Prostate gland (tissue), 2 donors: ENCODE data around the gene FAM3B. TPM values are rescaled to one million over a fixed set of nuclear protein-coding genes. Genes with fewer than 3 reads are reported as not detected.

Source experiments
- DNase-seq: peaks from one replicate; pipeline ENCODE4 v3.0.0-alpha.2; 2019; ENCODE audit warnings: low spot score
- H3K27ac ChIP-seq, 2 donors: fragments of 200-600 bp; sonication (generic); 2 replicates each; pipeline ENCODE4 v1.5.1; 2017 to 2019
- H3K27me3 ChIP-seq: fragments of 200-600 bp; sonication (generic); replicated peaks from 2 replicates; pipeline ENCODE4 v1.5.1; 2019; ENCODE audit not compliant: insufficient read depth
- H3K36me3 ChIP-seq, 2 donors: fragments of 200-600 bp; sonication (generic); 1 replicate in 1 of 2; 2 replicates in 1 of 2; pipeline versions ENCODE4 v1.5.1 to v1.8.1; 2017 to 2019
- H3K4me1 ChIP-seq: fragments of 200-600 bp; sonication (generic); replicated peaks from 2 replicates; pipeline ENCODE4 v1.5.1; 2019
- H3K4me3 ChIP-seq, 2 donors: fragments of 200-600 bp; sonication (generic); 2 replicates each; pipeline ENCODE4 v1.5.1; 2017 to 2019
- H3K9me3 ChIP-seq: fragments of 200-600 bp; sonication (generic); 2 replicates; pipeline ENCODE4 v1.5.1; 2017
- POLR2A ChIP-seq: fragments of 450-650 bp; IDR thresholded peaks from one replicate; pipeline ENCODE4 v1.6.1; 2016; ENCODE audit warnings: antibody characterized with exemption, mild to moderate bottlenecking
- POLR2AphosphoS5 ChIP-seq: sonication (generic); formaldehyde crosslinking; IDR thresholded peaks from one replicate; pipeline ENCODE4 v1.6.1; 2017; ENCODE audit warnings: antibody characterized with exemption
- WGBS: methylation state at CpG from one replicate; pipeline ENCODE4 v1.1.5; 2018; 5-methylcytosine and 5-hydroxymethylcytosine counted together
- intact Hi-C: fragments of 100-400 bp; cut with DNase I; formaldehyde crosslinking; loops from one replicate; pipeline ENCODE4 v1.14.2; 2022
- total RNA-seq, 2 donors: library from RNA; depleted of rRNA; stranded (reverse); fragments of >200 nt; gene quantifications; one replicate each; pipeline ENCODE4 v1.1.0, GENCODE V29; 2016
- TF ChIP-seq, protein P1 (sequence below), 4 experiments: fragments of 200-600 bp in 2 of 4; fragments of 450-650 bp in 2 of 4; sonication (generic) in 2 of 4; IDR thresholded peaks; 1 replicate in 3 of 4; 2 replicates in 1 of 4; pipeline ENCODE4 v1.5.1; 2016 to 2019; ENCODE audit warnings: antibody characterized with exemption in 4 of 4, mild to moderate bottlenecking in 2 of 4, moderate library complexity in 2 of 4

Gene FAM3B
- total RNA-seq, 2 donors from 2014 or later: 19.4 to 63.6 TPM

- 70% methylated on average over 9 of the region's 9 CpGs for WGBS
These were observed 50.8 kb downstream of the FAM3B start for GRCh38 chr21:41367301-41367944.

GRCh38 chr21:41367945-41368734, 51.5 kb downstream of the FAM3B start:
- Histone ChIP-seq H3K4me1 (no peaks in the 10 kb centered on the region), H3K4me3 (no peak overlapping the region), H3K9me3 (no peaks in the 10 kb centered on the region), H3K27me3 (no peaks in the 10 kb centered on the region), H3K27ac (no peak overlapping the region), H3K36me3 (no peaks in the 10 kb centered on the region)
- intact Hi-C loops: no loop called here
- DNase-seq: no peak
- TF ChIP-seq, protein P1, sequence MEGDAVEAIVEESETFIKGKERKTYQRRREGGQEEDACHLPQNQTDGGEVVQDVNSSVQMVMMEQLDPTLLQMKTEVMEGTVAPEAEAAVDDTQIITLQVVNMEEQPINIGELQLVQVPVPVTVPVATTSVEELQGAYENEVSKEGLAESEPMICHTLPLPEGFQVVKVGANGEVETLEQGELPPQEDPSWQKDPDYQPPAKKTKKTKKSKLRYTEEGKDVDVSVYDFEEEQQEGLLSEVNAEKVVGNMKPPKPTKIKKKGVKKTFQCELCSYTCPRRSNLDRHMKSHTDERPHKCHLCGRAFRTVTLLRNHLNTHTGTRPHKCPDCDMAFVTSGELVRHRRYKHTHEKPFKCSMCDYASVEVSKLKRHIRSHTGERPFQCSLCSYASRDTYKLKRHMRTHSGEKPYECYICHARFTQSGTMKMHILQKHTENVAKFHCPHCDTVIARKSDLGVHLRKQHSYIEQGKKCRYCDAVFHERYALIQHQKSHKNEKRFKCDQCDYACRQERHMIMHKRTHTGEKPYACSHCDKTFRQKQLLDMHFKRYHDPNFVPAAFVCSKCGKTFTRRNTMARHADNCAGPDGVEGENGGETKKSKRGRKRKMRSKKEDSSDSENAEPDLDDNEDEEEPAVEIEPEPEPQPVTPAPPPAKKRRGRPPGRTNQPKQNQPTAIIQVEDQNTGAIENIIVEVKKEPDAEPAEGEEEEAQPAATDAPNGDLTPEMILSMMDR (IDR thresholded peaks at IDR 0.05): no peak
- TF ChIP-seq POLR2A (no peak), POLR2AphosphoS5 (no peak)
- 90% methylated on average over 15 of the region's 15 CpGs for WGBS

More at GRCh38 chr21:41367301-41367944, 50.8 kb downstream of the FAM3B start:
- no peak for TF ChIP-seq POLR2A
- TF ChIP-seq, protein P1 (IDR thresholded peaks at IDR 0.05): no peak
- TF ChIP-seq POLR2AphosphoS5: no peak
- Histone ChIP-seq H3K4me3 (no peak overlapping the region), H3K36me3 (no peaks in the 10 kb centered on the region), H3K27me3 (no peaks in the 10 kb centered on the region), H3K27ac (no peak overlapping the region), H3K9me3 (no peaks in the 10 kb centered on the region), H3K4me1 (no peaks in the 10 kb centered on the region)
- intact Hi-C loops: no loop called here
- no peak for DNase-seq

DNA sequence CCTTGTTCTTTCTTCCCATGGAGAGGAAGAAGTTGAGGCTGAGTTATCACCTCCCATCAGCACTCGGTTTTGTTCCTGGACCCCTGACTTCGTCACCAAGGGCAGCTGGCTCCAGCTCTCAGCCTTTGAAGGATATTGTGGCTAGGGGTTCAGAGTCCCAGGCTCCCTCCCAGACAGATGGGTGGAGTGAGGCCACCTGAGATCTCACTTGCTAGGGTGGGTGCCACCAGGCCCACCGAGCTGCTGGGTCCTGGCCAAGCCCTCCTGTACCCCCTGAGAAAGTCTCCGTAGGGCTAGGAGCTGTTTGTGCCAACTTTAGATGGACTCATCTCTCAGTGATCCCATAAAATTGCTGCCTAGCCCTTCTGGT, 52.1 kb downstream of the FAM3B start:
- H3K4me3 ChIP-seq: no peak overlapping the region
- DNase-seq: no peak
- no peaks in the 10 kb centered on the region for H3K4me1 ChIP-seq
- intact Hi-C loops: no loop called here
- H3K27me3 ChIP-seq: no peaks in the 10 kb centered on the region
- H3K36me3 ChIP-seq: no peaks in the 10 kb centered on the region
- H3K27ac ChIP-seq: peak overlapping the region in 1 of 2 donors; percentile 6
- WGBS: 64% methylated on average over 4 of the region's 4 CpGs
- H3K9me3 ChIP-seq: no peaks in the 10 kb centered on the region
- TF ChIP-seq, protein P1 (IDR thresholded peaks at IDR 0.05): no peak
- TF ChIP-seq POLR2A: no peak
- TF ChIP-seq POLR2AphosphoS5: no peak

- H3K9me3 ChIP-seq: no peaks in the 10 kb centered on the region
- no peak for DNase-seq
- intact Hi-C loops: no loop called here
- no peaks in the 10 kb centered on the region for H3K27me3 ChIP-seq
- H3K27ac ChIP-seq: peak overlapping the region in 1 of 2 donors; percentile 6
- H3K4me1 ChIP-seq: no peaks in the 10 kb centered on the region
- no peaks in the 10 kb centered on the region for H3K36me3 ChIP-seq
- peak overlapping the region; percentile 14 to 24 for H3K4me3 ChIP-seq
- 9% methylated on average over 28 of the region's 29 CpGs for WGBS
- TF ChIP-seq POLR2AphosphoS5 (no peak), POLR2A (no peak)
- TF ChIP-seq, protein P1 (IDR thresholded peaks at IDR 0.05): peak in 2 of 4 experiments; percentile 28 to 39
These were observed 52.7 kb downstream of the FAM3B start for GRCh38 chr21:41369105-41369919.
